Activated CD4-positive, alpha-beta memory T cell treated with anti-CD3 and anti-CD28 coated beads for 36 hours (primary cell): ENCODE measurements around the gene CBX7. TPM values are rescaled to one million over a fixed set of nuclear protein-coding genes. Genes with fewer than 3 reads are reported as not detected.

ENCODE experiments used
- CTCF ChIA-PET: fragments of 350-600 bp; sonication (Branson Sonifier 250); formaldehyde crosslinking; loops from one replicate; lab custom pipeline; 2021; ENCODE audit warnings: antibody characterized with exemption, inconsistent platforms; lab: Charles Lee
- POLR2A ChIA-PET: fragments of 350-600 bp; sonication (Branson Sonifier 250); formaldehyde crosslinking; loops from one replicate; lab custom pipeline; 2021; ENCODE audit warnings: antibody characterized with exemption; lab: Charles Lee
- DNase-seq: peaks from one replicate; pipeline ENCODE4 v3.0.0-alpha.2; 2020
- H3K27ac Mint-ChIP-seq: one replicate; pipeline ENCODE4 v1.8.0; 2021; ENCODE audit warnings: mixed read lengths
- H3K27me3 Mint-ChIP-seq: one replicate; pipeline ENCODE4 v1.8.0; 2021; ENCODE audit warnings: mixed read lengths
- H3K36me3 Mint-ChIP-seq: one replicate; pipeline ENCODE4 v1.8.0; 2021; ENCODE audit warnings: mixed read lengths
- H3K4me1 Mint-ChIP-seq: one replicate; pipeline ENCODE4 v1.8.0; 2021; ENCODE audit warnings: low read depth, mixed read lengths
- H3K4me3 Mint-ChIP-seq: one replicate; pipeline ENCODE4 v1.8.0; 2021; ENCODE audit warnings: mild to moderate bottlenecking, mixed read lengths
- H3K9me3 Mint-ChIP-seq: one replicate; pipeline ENCODE4 v1.8.0; 2021; ENCODE audit warnings: mixed read lengths
- intact Hi-C: fragments of 100-400 bp; cut with micrococcal nuclease; formaldehyde crosslinking; loops from one replicate; pipeline ENCODE4 v1.15.1; 2023
- total RNA-seq, 2 experiments: library from RNA; stranded (reverse); gene quantifications; one replicate each; pipeline ENCODE4 v1.2.3, GENCODE V29; 2021

Gene CBX7
- total RNA-seq, result 10 to 100 TPM; 35.7 to 37.7 TPM

- intact Hi-C loops, result loop anchor here (1.0 kb wide), 3 partner anchors 8 to 447 kb away; partner anchors contain the start of genes GTPBP1 and RPL3
- CTCF ChIA-PET, result interaction anchor here (0.9 to 2.3 kb wide), 9 partner anchors 10 to 283 kb away, joined by 3 to 16 read pairs (median 4); no protein-coding TSS in a partner anchor
- peaks cover 13% of the 10 kb centered on the region for H3K27me3 Mint-ChIP-seq
These were observed at the start of gene CBX7 for GRCh38 chr22:39152511-39153219. CBX7 (minus strand) TSS chr22:39152680; CDS start chr22:39152444, 236 bp downstream.

GRCh38 chr22:39197578-39197977 lies 45.1 kb upstream of the CBX7 start:
- POLR2A ChIA-PET, result no interaction called here
- DNase-seq, result peak; percentile 2
- no peaks in the 10 kb centered on the region for H3K36me3 Mint-ChIP-seq
- no peak overlapping the region for H3K27ac Mint-ChIP-seq
- H3K4me1 Mint-ChIP-seq, result no peaks in the 10 kb centered on the region
- CTCF ChIA-PET, result no interaction called here
- H3K9me3 Mint-ChIP-seq, result peaks cover 4% of the 10 kb centered on the region
- peaks cover 1% of the 10 kb centered on the region for H3K27me3 Mint-ChIP-seq
- H3K4me3 Mint-ChIP-seq, result no peak overlapping the region
- intact Hi-C loops, result no loop called here

More at GRCh38 chr22:39152511-39153219, at the start of gene CBX7:
- POLR2A ChIA-PET, result interaction anchor here (5.8 kb wide), 1 partner anchor 165 kb away, joined by 51 read pairs; the partner anchor contains the start of gene RPL3
- H3K9me3 Mint-ChIP-seq, result no peaks in the 10 kb centered on the region
- no peaks in the 10 kb centered on the region for H3K36me3 Mint-ChIP-seq
- peak within 1 kb of the TSS; percentile 80 for H3K4me3 Mint-ChIP-seq
- peak; percentile 97 for DNase-seq
- peak within 1 kb of the TSS; percentile 71 for H3K27ac Mint-ChIP-seq
- peaks cover 42% of the 10 kb centered on the region for H3K4me1 Mint-ChIP-seq

GRCh38 chr22:39194098-39194497 lies 41.6 kb upstream of the CBX7 start:
- ChIA-PET CTCF (no interaction called here), POLR2A (no interaction called here)
- H3K4me1 Mint-ChIP-seq, result no peaks in the 10 kb centered on the region
- intact Hi-C loops, result no loop called here
- no peak overlapping the region for H3K27ac Mint-ChIP-seq
- no peak for DNase-seq
- H3K36me3 Mint-ChIP-seq, result no peaks in the 10 kb centered on the region
- peaks cover 1% of the 10 kb centered on the region for H3K27me3 Mint-ChIP-seq
- peaks cover 4% of the 10 kb centered on the region for H3K9me3 Mint-ChIP-seq
- no peak overlapping the region for H3K4me3 Mint-ChIP-seq

DNA sequence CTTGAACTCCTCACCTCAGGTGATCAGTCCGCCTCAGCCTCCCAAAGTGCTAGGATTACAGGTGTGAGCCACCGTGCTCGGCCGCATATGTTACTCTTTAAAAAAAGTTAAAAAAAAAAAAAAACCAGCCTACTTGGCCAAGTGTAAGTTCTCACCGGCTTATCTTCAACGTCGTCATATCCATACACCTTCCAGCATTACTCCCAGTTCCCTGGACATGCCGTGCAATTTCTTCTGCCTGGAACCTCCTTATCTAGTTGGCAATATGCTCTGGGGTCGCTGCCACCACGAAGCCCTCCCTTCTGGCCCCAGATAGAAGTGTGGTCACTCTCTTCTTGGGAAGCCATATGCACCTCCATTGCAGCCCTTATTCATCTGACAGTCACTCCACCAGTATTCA lies 36.3 kb upstream of the CBX7 start:
- H3K27me3 Mint-ChIP-seq, result no peaks in the 10 kb centered on the region
- no peaks in the 10 kb centered on the region for H3K4me1 Mint-ChIP-seq
- no peak for DNase-seq
- H3K27ac Mint-ChIP-seq, result no peak overlapping the region
- intact Hi-C loops, result no loop called here
- ChIA-PET CTCF (no interaction called here), POLR2A (no interaction called here)
- no peaks in the 10 kb centered on the region for H3K9me3 Mint-ChIP-seq
- H3K36me3 Mint-ChIP-seq, result no peaks in the 10 kb centered on the region
- no peak overlapping the region for H3K4me3 Mint-ChIP-seq

DNA sequence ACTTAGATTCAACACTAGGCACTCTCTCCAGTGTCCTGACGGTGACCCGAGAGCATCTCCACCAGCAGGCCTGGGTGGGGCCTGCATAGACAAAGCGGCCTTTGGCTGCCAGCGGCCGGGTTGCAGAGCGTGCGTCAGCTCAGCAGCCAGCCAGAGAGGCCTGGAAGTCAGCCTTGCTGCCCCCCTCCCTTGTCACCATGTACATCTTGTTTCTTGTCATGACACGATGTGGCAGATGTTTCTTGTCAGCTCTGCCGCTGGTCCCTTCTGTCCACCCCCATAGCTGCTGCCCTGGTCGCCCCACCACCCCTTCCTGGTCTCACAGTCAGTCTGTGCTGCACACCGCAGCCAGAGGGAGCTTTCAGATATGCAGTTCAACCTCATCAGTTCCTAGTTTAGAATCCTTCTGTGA lies 33.1 kb upstream of the CBX7 start:
- intact Hi-C loops, result no loop called here

DNA sequence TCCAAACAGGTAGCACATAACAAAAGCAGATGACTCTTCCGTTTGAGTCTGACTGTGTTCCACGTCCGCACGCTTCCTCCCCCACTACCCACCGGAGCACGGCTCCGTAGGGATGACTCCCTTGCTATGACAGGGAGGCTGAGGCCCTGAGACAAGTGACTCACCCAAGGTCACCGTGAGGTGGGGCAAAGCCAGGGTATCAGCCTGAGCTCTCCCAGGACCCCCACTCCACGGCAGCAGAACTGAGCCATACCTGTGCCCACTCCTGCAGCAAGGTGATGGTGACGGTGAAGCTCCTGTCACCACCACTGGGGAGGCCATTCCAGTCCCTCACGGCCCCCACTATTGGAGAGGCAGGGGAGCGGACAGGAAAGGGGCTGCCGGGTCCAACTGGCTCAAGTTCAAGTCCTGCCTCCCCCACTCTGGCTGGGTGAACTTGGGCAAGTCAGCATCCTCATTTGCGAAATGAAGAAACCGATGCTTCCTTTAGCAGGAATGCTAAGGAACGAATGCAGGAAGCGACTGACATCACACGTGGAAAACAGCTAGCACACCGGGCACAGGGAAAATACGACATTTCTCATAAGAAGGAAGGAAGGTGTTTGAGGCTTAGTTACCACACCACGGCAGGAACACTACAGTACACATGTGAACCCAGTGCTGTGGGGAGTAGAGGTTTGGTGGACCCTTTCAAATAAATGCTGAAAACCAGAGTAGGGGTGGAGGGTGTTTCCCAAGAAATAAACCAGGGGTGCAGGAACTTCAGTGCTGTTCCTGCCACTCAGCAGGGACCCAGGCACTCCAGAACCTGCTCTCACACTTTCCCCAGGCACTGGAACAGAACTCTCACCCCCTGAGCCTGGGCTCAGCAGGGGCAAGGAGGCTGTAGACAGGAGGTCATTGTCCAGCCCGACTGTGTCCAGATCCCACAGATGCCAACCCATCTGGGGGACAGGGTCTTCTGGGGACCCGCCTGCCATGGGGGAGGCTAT lies 32.4 kb upstream of the CBX7 start:
- DNase-seq, result no peak
- H3K27me3 Mint-ChIP-seq, result no peaks in the 10 kb centered on the region
- H3K4me3 Mint-ChIP-seq, result no peak overlapping the region
- CTCF ChIA-PET, result interaction anchor here (1.6 kb wide), 1 partner anchor 14 kb away, joined by 5 read pairs; no protein-coding TSS in a partner anchor
- no peak overlapping the region for H3K27ac Mint-ChIP-seq
- peaks cover 11% of the 10 kb centered on the region for H3K9me3 Mint-ChIP-seq
- H3K36me3 Mint-ChIP-seq, result no peaks in the 10 kb centered on the region
- intact Hi-C loops, result no loop called here
- no peaks in the 10 kb centered on the region for H3K4me1 Mint-ChIP-seq
- POLR2A ChIA-PET, result no interaction called here

More for the DNA sequence above, 33.1 kb upstream of the CBX7 start:
- DNase-seq, result no peak
- H3K27me3 Mint-ChIP-seq, result no peaks in the 10 kb centered on the region
- no peaks in the 10 kb centered on the region for H3K4me1 Mint-ChIP-seq
- ChIA-PET CTCF (interaction anchor here (1.6 kb wide), 1 partner anchor 15 kb away, joined by 5 read pairs; no protein-coding TSS in a partner anchor), POLR2A (no interaction called here)
- no peak overlapping the region for H3K4me3 Mint-ChIP-seq
- no peaks in the 10 kb centered on the region for H3K36me3 Mint-ChIP-seq
- H3K27ac Mint-ChIP-seq, result no peak overlapping the region
- H3K9me3 Mint-ChIP-seq, result peaks cover 11% of the 10 kb centered on the region

DNA sequence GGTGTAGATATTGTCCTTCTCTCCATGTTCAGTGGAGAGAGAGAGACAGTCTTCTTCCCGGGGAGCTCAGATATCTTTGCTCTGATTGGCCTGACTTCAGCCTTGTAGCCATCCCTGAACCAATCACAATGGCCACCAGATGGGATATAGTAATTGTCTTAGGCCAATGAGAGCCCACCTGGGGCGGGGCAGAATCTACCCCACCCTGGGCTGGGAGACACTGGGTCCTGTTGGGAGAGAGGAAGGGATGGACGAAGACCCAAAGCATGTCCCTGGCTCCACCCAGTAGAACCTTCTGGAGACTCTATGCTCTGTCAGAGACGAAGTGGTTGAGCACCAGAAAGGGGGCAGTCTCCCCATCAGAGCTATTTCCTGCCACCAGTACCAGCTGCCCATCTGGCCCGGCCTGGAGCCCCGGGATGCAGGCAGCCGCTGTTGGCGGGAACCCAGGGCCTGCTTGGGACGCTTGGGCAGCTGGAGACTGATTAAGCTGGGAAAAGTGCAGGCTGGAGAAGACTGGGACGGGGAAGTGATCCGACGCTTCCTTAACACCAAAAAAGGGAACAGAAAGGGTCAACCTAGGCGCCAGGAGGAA lies 31.6 kb upstream of the CBX7 start:
- Mint-ChIP-seq H3K9me3 (peaks cover 11% of the 10 kb centered on the region), H3K36me3 (no peaks in the 10 kb centered on the region), H3K4me1 (peaks cover under 1% of the 10 kb centered on the region), H3K27me3 (no peaks in the 10 kb centered on the region), H3K4me3 (no peak overlapping the region), H3K27ac (peak overlapping the region; percentile 4)
- no peak for DNase-seq
- ChIA-PET CTCF (no interaction called here), POLR2A (no interaction called here)
- intact Hi-C loops, result no loop called here

DNA sequence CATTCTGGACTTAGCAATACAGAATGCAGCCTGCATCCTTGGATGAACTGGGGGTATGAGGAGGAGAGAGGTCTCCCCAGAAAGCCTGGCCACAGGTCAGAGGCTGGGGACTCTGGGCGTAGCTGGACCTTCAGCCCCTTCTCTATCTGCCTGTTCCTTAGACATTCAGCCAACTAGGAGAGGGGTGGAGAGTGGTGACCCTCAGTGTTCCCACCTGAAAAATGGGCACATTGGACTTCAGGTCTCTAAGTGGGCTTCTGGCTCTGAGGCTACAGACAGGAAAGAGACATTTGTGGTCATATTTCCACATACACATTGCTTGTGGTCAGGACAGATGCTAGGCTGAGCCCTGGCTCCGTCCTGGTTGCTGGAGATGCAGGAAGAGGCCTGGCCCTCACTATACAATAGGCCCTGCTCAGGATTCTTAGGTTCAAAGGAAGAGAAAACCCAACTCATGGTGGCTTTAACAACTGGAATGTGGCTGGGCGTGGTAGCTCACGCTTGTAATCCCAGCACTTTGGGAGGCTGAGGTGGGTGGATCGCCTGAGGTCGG lies 30.1 kb upstream of the CBX7 start:
- ChIA-PET POLR2A (interaction anchor here (0.6 kb wide), 1 partner anchor 137 kb away, joined by 3 read pairs; the partner anchor contains the start of gene RPL3), CTCF (interaction anchor here (0.7 to 1.9 kb wide), 3 partner anchors 11 to 124 kb away, joined by 3 to 9 read pairs (median 6); no protein-coding TSS in a partner anchor)
- Mint-ChIP-seq H3K36me3 (no peaks in the 10 kb centered on the region), H3K27me3 (no peaks in the 10 kb centered on the region), H3K4me3 (no peak overlapping the region), H3K4me1 (peaks cover 13% of the 10 kb centered on the region), H3K27ac (no peak overlapping the region), H3K9me3 (peaks cover 11% of the 10 kb centered on the region)
- intact Hi-C loops, result no loop called here
- DNase-seq, result no peak

- no peak overlapping the region for H3K27ac Mint-ChIP-seq
- CTCF ChIA-PET, result interaction anchor here (0.7 to 1.9 kb wide), 2 partner anchors 11 to 15 kb away, joined by 3 to 9 read pairs; no protein-coding TSS in a partner anchor
- H3K36me3 Mint-ChIP-seq, result no peaks in the 10 kb centered on the region
- peaks cover 17% of the 10 kb centered on the region for H3K4me1 Mint-ChIP-seq
- intact Hi-C loops, result no loop called here
- H3K27me3 Mint-ChIP-seq, result no peaks in the 10 kb centered on the region
- no peak overlapping the region for H3K4me3 Mint-ChIP-seq
- POLR2A ChIA-PET, result no interaction called here
- no peak for DNase-seq
- peaks cover 11% of the 10 kb centered on the region for H3K9me3 Mint-ChIP-seq
These were observed 29.3 kb upstream of the CBX7 start for GRCh38 chr22:39181778-39182177.

- no peak for DNase-seq
- ChIA-PET POLR2A (no interaction called here), CTCF (interaction anchor here (2.9 kb wide), 1 partner anchor 11 kb away, joined by 12 read pairs; no protein-coding TSS in a partner anchor)
- Mint-ChIP-seq H3K9me3 (peaks cover 11% of the 10 kb centered on the region), H3K4me1 (peaks cover 17% of the 10 kb centered on the region), H3K27ac (no peak overlapping the region), H3K36me3 (no peaks in the 10 kb centered on the region), H3K4me3 (no peak overlapping the region), H3K27me3 (no peaks in the 10 kb centered on the region)
- intact Hi-C loops, result no loop called here
These were observed 28.9 kb upstream of the CBX7 start for GRCh38 chr22:39181356-39181755.

DNA sequence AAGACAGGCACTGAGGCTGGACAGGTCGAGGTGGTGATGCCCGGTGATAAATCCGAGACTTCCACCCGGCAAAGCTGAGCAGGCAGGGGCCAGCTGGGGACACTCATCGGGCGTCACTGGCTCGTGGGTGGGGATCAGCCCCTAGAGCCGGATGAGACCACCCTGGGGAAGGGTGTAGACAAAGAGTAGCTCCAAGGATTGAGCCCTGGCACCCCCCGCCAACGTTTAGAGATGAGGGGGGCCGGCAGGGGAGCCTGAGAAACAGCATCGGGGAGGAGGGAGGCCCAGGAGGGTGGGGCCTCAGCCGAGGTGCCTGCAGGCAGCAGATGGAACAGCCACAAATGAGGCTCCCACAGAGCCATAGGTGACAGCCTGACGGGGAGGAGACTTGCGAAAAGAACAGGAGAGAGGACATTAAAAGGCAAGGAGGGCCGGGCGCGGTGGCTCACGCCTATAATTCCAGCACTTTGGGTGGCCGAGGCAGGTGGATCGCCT lies 27.4 kb upstream of the CBX7 start:
- Mint-ChIP-seq H3K4me1 (peaks cover 21% of the 10 kb centered on the region), H3K27ac (no peak overlapping the region), H3K27me3 (no peaks in the 10 kb centered on the region), H3K4me3 (no peak overlapping the region), H3K9me3 (peaks cover 11% of the 10 kb centered on the region), H3K36me3 (no peaks in the 10 kb centered on the region)
- DNase-seq, result no peak
- CTCF ChIA-PET, result interaction anchor here (2.9 kb wide), 1 partner anchor 9 kb away, joined by 12 read pairs; no protein-coding TSS in a partner anchor
- POLR2A ChIA-PET, result no interaction called here
- intact Hi-C loops, result no loop called here
